K562 (cell line): ENCODE results near the gene MSMO1. TPM values are rescaled to one million over a fixed set of nuclear protein-coding genes. Genes with fewer than 3 reads are reported as not detected.

Experiments
- ATAC-seq: fragments of 200-7000 bp; cut with Tn5 transposase; 3 replicates; pipeline ENCODE4 v1.9.1; 2020; ENCODE audit warnings: moderate library complexity
- BruUV-seq: library from RNA; stranded (reverse); fragments of 400-500 nt; replicated peaks from 2 replicates; lab custom pipeline; 2021; lab: Mats Ljungman, UMichigan
- CTCF ChIA-PET: fragments of 300-600 bp; formaldehyde crosslinking; extraction: SDS; loops from one replicate; lab custom pipeline; 2021; ENCODE audit warnings: low intra/inter-chr PET ratio; lab: Yijun Ruan, JAX
- POLR2A ChIA-PET: fragments of 300-600, 350-650 bp; sonication (Branson Sonifier 250); formaldehyde crosslinking; extraction: SDS; loops from one replicate; lab custom pipeline; 2021; ENCODE audit warnings: antibody characterized with exemption, inconsistent platforms; lab: Yijun Ruan, JAX
- DNase-seq, 4 experiments: peaks; one replicate each; pipeline versions ENCODE4 v3.0.0 to v3.0.0-alpha.2; 2011 to 2018; ENCODE audit warnings: low spot score in 3 of 4, mixed read lengths in 3 of 4; ENCODE audit errors: extremely low read depth in 1 of 4
- FAIRE-seq: peaks from 2 replicates; lab custom pipeline; 2011; peaks lifted over from hg19 to GRCh38; lab: Jason Lieb, UNC
- H2AFZ ChIP-seq: 2 replicates; pipeline ENCODE4 v1.6.0; 2011; ENCODE audit warnings: low read depth, low read length, control low read depth, inconsistent platforms
- H3K27ac ChIP-seq: fragments of 200-600 bp; 3 replicates; pipeline ENCODE4 v1.8.0; 2011; ENCODE audit warnings: low read depth, mild to moderate bottlenecking, control low read depth, inconsistent platforms, low read length, moderate library complexity, mixed read lengths; ENCODE audit errors: extremely low read depth
- H3K27me3 ChIP-seq, 2 experiments: fragments of 300-600 bp in 1 of 2; 2 replicates in 1 of 2; 3 replicates in 1 of 2; pipeline versions ENCODE4 v1.6.0 to v1.8.0; 2011; ENCODE audit warnings: inconsistent platforms in 2 of 2, low read length in 2 of 2, mild to moderate bottlenecking in 1 of 2, mixed read lengths in 1 of 2, moderate library complexity in 1 of 2; ENCODE audit not compliant: control insufficient read depth in 2 of 2, insufficient read depth in 2 of 2
- H3K36me3 ChIP-seq: fragments of 300-600 bp; 3 replicates; pipeline ENCODE4 v1.8.0; 2011; ENCODE audit warnings: mild to moderate bottlenecking, low read length, inconsistent platforms; ENCODE audit not compliant: control insufficient read depth, insufficient read depth
- H3K4me1 ChIP-seq, 2 experiments: fragments of 200-600 bp in 1 of 2; replicated peaks in 1 of 2; 2 replicates in 1 of 2; 3 replicates in 1 of 2; pipeline versions ENCODE4 v1.5.1 to v1.8.0; 2011; ENCODE audit warnings: inconsistent platforms in 2 of 2, low read length in 2 of 2, mild to moderate bottlenecking in 1 of 2, mixed read lengths in 1 of 2, moderate library complexity in 1 of 2; ENCODE audit not compliant: control insufficient read depth in 2 of 2, insufficient read depth in 2 of 2
- H3K4me2 ChIP-seq: 2 replicates; pipeline ENCODE4 v1.6.1; 2011; ENCODE audit warnings: low read length, control low read depth, inconsistent platforms, mixed read lengths; ENCODE audit not compliant: insufficient read depth
- H3K4me3 ChIP-seq: fragments of 200-600 bp; sonication (generic), shearing (Covaris generic); 2 replicates; pipeline ENCODE4 v1.5.1; 2016; ENCODE audit warnings: control low read depth, inconsistent platforms
- H3K79me2 ChIP-seq: fragments of 200-600 bp; 3 replicates; pipeline ENCODE4 v1.8.0; 2011; ENCODE audit warnings: low read length, inconsistent platforms; ENCODE audit not compliant: control insufficient read depth, insufficient read depth
- H3K9ac ChIP-seq, 2 experiments: 2 replicates each; pipeline versions ENCODE4 v1.6.0 to v1.6.1; 2011; ENCODE audit warnings: low read depth in 2 of 2, low read length in 2 of 2, control low read depth in 1 of 2, inconsistent platforms in 1 of 2, mild to moderate bottlenecking in 1 of 2, mixed read lengths in 1 of 2; ENCODE audit not compliant: insufficient read depth in 1 of 2
- H3K9me1 ChIP-seq: one replicate; pipeline ENCODE4 v1.6.0; 2011; ENCODE audit warnings: inconsistent platforms, mild to moderate bottlenecking, low read length, moderate library complexity; ENCODE audit not compliant: control insufficient read depth, insufficient read depth
- H3K9me3 ChIP-seq: replicated peaks from 2 replicates; pipeline ENCODE4 v1.5.1; 2011; ENCODE audit warnings: low read depth, low read length, inconsistent platforms; ENCODE audit not compliant: control insufficient read depth, insufficient read depth
- H4K20me1 ChIP-seq: replicated peaks from 2 replicates; pipeline ENCODE4 v1.6.1; 2011; ENCODE audit warnings: low read length, inconsistent platforms, mixed read lengths; ENCODE audit not compliant: control insufficient read depth, insufficient read depth
- ARID1B ChIP-seq: fragments of 450-650 bp; IDR thresholded peaks from 2 replicates; pipeline ENCODE4 v1.6.1; 2016; ENCODE audit warnings: antibody characterized with exemption, mild to moderate bottlenecking, inconsistent platforms
- ATF3 ChIP-seq, 2 experiments: fragments of 450-650 bp in 1 of 2; sonication (generic) in 1 of 2; formaldehyde crosslinking in 1 of 2; IDR thresholded peaks in 1 of 2; conservative IDR thresholded peaks in 1 of 2; 2 replicates each; pipeline versions ENCODE4 v1.6.1 to v1.8.1; 2016 to 2023; ENCODE audit warnings: mild to moderate bottlenecking in 2 of 2, moderate library complexity in 2 of 2, inconsistent platforms in 1 of 2, missing genetic modification reagents in 1 of 2
- CBFA2T3 ChIP-seq: fragments of 450-650 bp; IDR thresholded peaks from 2 replicates; pipeline ENCODE4 v1.6.1; 2017
- CEBPB ChIP-seq: fragments of 450-650 bp; IDR thresholded peaks from 2 replicates; pipeline ENCODE4 v1.6.1; 2016; ENCODE audit warnings: missing genetic modification characterization, missing compliant biosample characterization
- CEBPG ChIP-seq, 3 experiments: fragments of 200-800 bp in 1 of 3; sonication (Bioruptor generic) in 1 of 3; sonication (generic) in 1 of 3; formaldehyde crosslinking in 1 of 3; IDR thresholded peaks in 2 of 3; conservative IDR thresholded peaks in 1 of 3; 2 replicates each; pipeline versions ENCODE4 v1.6.1 to v1.8.0; 2016 to 2022; ENCODE audit warnings: missing compliant biosample characterization in 2 of 3, missing genetic modification characterization in 2 of 3, mild to moderate bottlenecking in 1 of 3, missing genetic modification reagents in 1 of 3
- EP300 ChIP-seq: IDR thresholded peaks from 2 replicates; pipeline ENCODE4 v1.6.1; 2012; ENCODE audit warnings: low read length, improper control_type of control experiment
- HMG20B ChIP-seq: fragments of 250-450 bp; sonication (Bioruptor Pico); IDR thresholded peaks from 2 replicates; pipeline ENCODE4 v1.5.0; 2021; ENCODE audit warnings: mild to moderate bottlenecking
- JUND ChIP-seq, 2 experiments: IDR thresholded peaks; 2 replicates in 1 of 2; 3 replicates in 1 of 2; pipeline ENCODE4 v1.6.1; 2011; ENCODE audit warnings: borderline replicate concordance in 2 of 2, low read depth in 2 of 2, low read length in 2 of 2, improper control_type of control experiment in 1 of 2, missing biosample characterization in 1 of 2, missing genetic modification characterization in 1 of 2, missing genetic modification reagents in 1 of 2
- L3MBTL2 ChIP-seq: fragments of 450-650 bp; IDR thresholded peaks from 2 replicates; pipeline ENCODE4 v1.6.1; 2016; ENCODE audit warnings: mild to moderate bottlenecking, moderate library complexity
- MLX ChIP-seq, 2 experiments: fragments of 450-650 bp in 1 of 2; sonication (generic) in 1 of 2; formaldehyde crosslinking; conservative IDR thresholded peaks; 2 replicates each; pipeline versions ENCODE4 v1.4.0 to v1.8.1; 2020 to 2022; ENCODE audit warnings: mild to moderate bottlenecking in 1 of 2, missing genetic modification reagents in 1 of 2
- NEUROD1 ChIP-seq: fragments of 150-350 bp; IDR thresholded peaks from 2 replicates; pipeline ENCODE4 v1.6.1; 2014; ENCODE audit warnings: borderline replicate concordance, low read length, low read depth; ENCODE audit not compliant: partially characterized antibody
- NFIC ChIP-seq: fragments of 450-650 bp; IDR thresholded peaks from 2 replicates; pipeline ENCODE4 v1.6.1; 2017; ENCODE audit warnings: mild to moderate bottlenecking, inconsistent platforms
- TEAD4 ChIP-seq, 2 experiments: sonication (generic) in 1 of 2; formaldehyde crosslinking in 1 of 2; IDR thresholded peaks; 2 replicates each; pipeline versions ENCODE4 v1.6.1 to v1.8.0; 2012 to 2022; ENCODE audit warnings: borderline replicate concordance in 1 of 2, inconsistent platforms in 1 of 2, low read length in 1 of 2, mild to moderate bottlenecking in 1 of 2, missing genetic modification reagents in 1 of 2
- ZNF586 ChIP-seq: fragments of 450-650 bp; formaldehyde crosslinking; conservative IDR thresholded peaks from 2 replicates; pipeline ENCODE4 v1.4.0; 2020; ENCODE audit warnings: mild to moderate bottlenecking, moderate library complexity
- ZNF655 ChIP-seq: fragments of 250-450 bp; sonication (Bioruptor Pico); IDR thresholded peaks from 2 replicates; pipeline ENCODE4 v1.5.0; 2021
- ZNF766 ChIP-seq: fragments of 200-800 bp; sonication (Bioruptor generic); conservative IDR thresholded peaks from 2 replicates; pipeline ENCODE4 v1.6.1; 2016; ENCODE audit warnings: missing genetic modification characterization, missing compliant biosample characterization
- ZNF79 ChIP-seq: fragments of 250-450 bp; sonication (Bioruptor Pico); IDR thresholded peaks from 2 replicates; pipeline ENCODE4 v1.4.0; 2020; ENCODE audit warnings: low read depth, mild to moderate bottlenecking, moderate library complexity
- WGBS: fragments of 100-300 bp; shearing (Covaris generic); methylation state at CpG from one replicate; pipeline ENCODE4 v1.1.6; 2016; ENCODE audit warnings: low coverage, mixed read lengths; ENCODE audit not compliant: insufficient coverage; ENCODE audit errors: missing lambda C conversion rate; 5-methylcytosine and 5-hydroxymethylcytosine counted together
- in situ Hi-C: fragments of 300-500 bp; cut with MboI; formaldehyde crosslinking; loops from 4 replicates; pipeline ENCODE4 v1.15.0; 2018; ENCODE audit warnings: inconsistent platforms, mixed read lengths
- intact Hi-C: fragments of 100-400 bp; cut with micrococcal nuclease; formaldehyde crosslinking; loops from 2 replicates; pipeline ENCODE4 v1.14.2; 2022
- polyA plus RNA-seq, 8 experiments: library from polyadenylated mRNA; depleted of rRNA in 4 of 8; stranded (reverse) in 5 of 8; unstranded in 3 of 8; fragments of >200 nt; fragmentation: Nextera tagmentation in 2 of 8; fragmentation: Illumina TruSeq in 1 of 8; extraction: Ambion mirVana in 2 of 8; extraction: Trizol in 1 of 8; gene quantifications; 2 replicates each; pipeline versions ENCODE4 v1.2.1 to v1.2.3, GENCODE V29; 2011 to 2014; ENCODE audit warnings: inconsistent platforms in 1 of 8, missing spikeins in 1 of 8
- total RNA-seq, 7 experiments: library from RNA; depleted of rRNA in 6 of 7; stranded (reverse); fragments of >200 nt in 6 of 7; fragmentation: Illumina TruSeq in 2 of 7; extraction: Trizol in 2 of 7; gene quantifications; 2 replicates each; pipeline versions ENCODE4 v1.2.1 to v1.2.3, GENCODE V29; 2011 to 2021; ENCODE audit warnings: low replicate concordance in 1 of 7

Gene MSMO1
- total and polyA plus RNA-seq, 9 of the 15 experiments (the other 6 are each of a cell fraction or from before 2014, with no cell fraction given), result 32.0 to 172 (median 63.5) TPM

GRCh38 chr4:165360041-165360695, 32.7 kb downstream of the MSMO1 start:
- Histone ChIP-seq H3K9me3 (no peaks in the 10 kb centered on the region), H3K79me2 (no peaks in the 10 kb centered on the region), H3K9ac (no peak overlapping the region), H3K4me1 (no peaks in the 10 kb centered on the region), H4K20me1 (no peaks in the 10 kb centered on the region), H3K4me3 (no peak overlapping the region), H3K36me3 (no peaks in the 10 kb centered on the region), H3K27ac (no peak overlapping the region), H3K4me2 (no peak overlapping the region), H3K27me3 (peaks cover 5 to 6% of the 10 kb centered on the region in 2 experiments; a peak in 2 of 5 replicates), H3K9me1 (no peaks in the 10 kb centered on the region), H2AFZ (0 out of 2 replicates have a peak overlapping the region, but pooled peaks have one; percentile 2)
- intact Hi-C loops (no loop called here), in situ Hi-C loops (no loop called here)
- ChIA-PET CTCF (interaction anchor here (0.7 kb wide), 1 partner anchor 102 kb away, joined by 3 read pairs; no protein-coding TSS in a partner anchor), POLR2A (interaction anchor here (0.6 to 1.3 kb wide), 3 partner anchors 9 to 29 kb away, joined by 3 read pairs; no protein-coding TSS in a partner anchor)
- FAIRE-seq (no peak), DNase-seq (no peak), ATAC-seq (peak; percentile 66)
- WGBS, result 0% methylated on average over 6 of the region's 6 CpGs
- BruUV-seq, result no TSS peak
- TF ChIP-seq NFIC (no peak), NEUROD1 (no peak), MLX (CRISPR knock-in tag; conservative IDR thresholded peaks at IDR 0.05) (no peak), ZNF586 (CRISPR knock-in tag) (no peak), CEBPG (CRISPR knock-in tag; IDR thresholded peaks at IDR 0.05) (no peak), CEBPG (tag; conservative IDR thresholded peaks at IDR 0.05 in 1 of 2, IDR thresholded peaks at IDR 0.05 in 1 of 2) (peak; percentile 59 to 64), CBFA2T3 (peak; percentile 21; the same call in 1 of the 2 replicates), EP300 (0 out of 2 replicates have a peak, but pooled peaks have one; percentile 27), ZNF766 (CRISPR knock-in tag) (peak; percentile 76), ATF3 (IDR thresholded peaks at IDR 0.05) (peak; percentile 68), ATF3 (CRISPR knock-in tag; conservative IDR thresholded peaks at IDR 0.05) (no peak), TEAD4 (IDR thresholded peaks at IDR 0.05; ENCODE audit: low read length) (peak; percentile 56; the same call in 1 of the 2 replicates), TEAD4 (CRISPR knock-in tag; IDR thresholded peaks at IDR 0.05; ENCODE audit: borderline replicate concordance) (no peak), ZNF79 (no peak), HMG20B (no peak), ARID1B (peak; percentile 48; the same call in 1 of the 2 replicates), JUND (IDR thresholded peaks at IDR 0.05; ENCODE audit: borderline replicate concordance, low read depth, low read length) (peak; percentile 31; the same call in 1 of the 2 replicates), JUND (tag; IDR thresholded peaks at IDR 0.05; ENCODE audit: borderline replicate concordance, low read depth, low read length) (no peak), ZNF655 (CRISPR knock-in tag) (no peak), CEBPB (tag) (peak; percentile 90), L3MBTL2 (0 out of 2 replicates have a peak, but pooled peaks have one; percentile 11)
